CD4-positive, alpha-beta T cell treated with Interleukin-21 for 1 hour (primary cell): ENCODE measurements around the gene PELI2.

Source experiments
- DNase-seq: peaks from one replicate; pipeline ENCODE4 v3.0.0-alpha.2; 2020

Gene PELI2, protein sequence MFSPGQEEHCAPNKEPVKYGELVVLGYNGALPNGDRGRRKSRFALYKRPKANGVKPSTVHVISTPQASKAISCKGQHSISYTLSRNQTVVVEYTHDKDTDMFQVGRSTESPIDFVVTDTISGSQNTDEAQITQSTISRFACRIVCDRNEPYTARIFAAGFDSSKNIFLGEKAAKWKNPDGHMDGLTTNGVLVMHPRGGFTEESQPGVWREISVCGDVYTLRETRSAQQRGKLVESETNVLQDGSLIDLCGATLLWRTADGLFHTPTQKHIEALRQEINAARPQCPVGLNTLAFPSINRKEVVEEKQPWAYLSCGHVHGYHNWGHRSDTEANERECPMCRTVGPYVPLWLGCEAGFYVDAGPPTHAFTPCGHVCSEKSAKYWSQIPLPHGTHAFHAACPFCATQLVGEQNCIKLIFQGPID

DNA sequence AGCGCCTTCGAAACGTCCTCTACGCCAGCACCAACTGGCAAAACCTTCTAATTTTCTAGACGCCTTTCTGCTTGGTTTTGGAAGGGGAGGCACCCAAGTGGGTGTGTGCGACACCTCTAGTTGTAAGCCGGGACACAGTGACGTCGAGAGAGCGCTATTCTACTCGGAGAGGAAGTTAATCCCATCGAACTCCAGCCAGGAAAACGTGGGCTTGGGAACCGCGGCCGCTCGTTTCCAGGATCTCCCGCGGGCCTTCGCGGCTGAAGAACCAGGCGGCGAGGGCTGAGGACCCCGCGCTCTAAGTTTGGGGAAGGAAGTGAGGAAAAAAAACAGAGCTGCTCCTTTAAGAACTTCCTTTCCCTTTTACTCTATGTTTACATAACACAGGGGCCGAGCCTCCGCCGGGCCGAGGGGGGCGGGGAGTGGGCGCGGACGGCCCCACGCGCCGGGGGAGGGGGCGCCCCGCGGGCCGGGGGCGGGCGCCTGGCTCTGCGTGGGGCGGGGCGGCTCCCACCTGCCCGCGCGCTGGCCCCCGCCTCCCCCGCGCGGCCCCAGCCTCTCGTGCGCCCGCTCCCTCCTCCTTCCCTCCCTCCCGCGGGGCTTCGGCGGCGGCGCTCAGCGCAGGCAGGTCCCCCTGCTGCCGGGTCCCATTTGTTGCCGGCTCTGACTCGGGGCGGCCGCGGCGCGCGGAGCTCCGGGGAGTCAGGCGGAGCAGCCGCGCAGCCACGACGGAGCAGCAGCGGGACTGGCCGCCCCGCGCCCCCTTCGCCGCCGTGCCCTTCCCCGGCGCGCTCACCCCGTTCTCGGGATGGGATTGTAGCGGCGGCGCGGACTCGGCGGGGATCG is at the start of gene PELI2:
Gene PELI2 (plus strand): TSS at position 647 of the 846 bp plus-strand sequence. CDS start 250 bp downstream, outside the sequence.
- peak; percentile 85 for DNase-seq

DNA sequence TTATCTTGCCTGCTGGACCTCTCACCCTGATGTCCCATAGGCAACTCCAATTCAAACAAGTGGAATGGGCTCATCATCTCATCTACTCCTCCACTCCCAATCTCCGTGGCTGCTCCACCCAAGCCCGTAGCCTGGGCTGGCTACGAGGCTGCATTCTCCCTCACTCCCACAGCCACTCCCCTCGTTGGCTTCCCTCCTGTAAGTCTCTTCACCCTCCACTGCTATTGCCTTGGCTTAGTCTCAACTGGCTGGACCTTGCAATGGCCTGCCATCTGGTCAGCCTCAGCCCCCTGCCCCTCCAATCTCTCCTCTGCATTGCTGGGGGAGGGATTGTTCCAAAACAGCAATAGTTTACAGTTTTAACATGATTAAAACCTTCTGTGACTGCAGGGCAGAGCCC is 44.4 kb upstream of the PELI2 start:
- DNase-seq, result no peak

- no peak for DNase-seq
Observed at GRCh38 chr14:56075301-56075700, 42.9 kb upstream of the PELI2 start.

- no peak for DNase-seq
Observed at GRCh38 chr14:56081139-56081538, 37.1 kb upstream of the PELI2 start.

DNA sequence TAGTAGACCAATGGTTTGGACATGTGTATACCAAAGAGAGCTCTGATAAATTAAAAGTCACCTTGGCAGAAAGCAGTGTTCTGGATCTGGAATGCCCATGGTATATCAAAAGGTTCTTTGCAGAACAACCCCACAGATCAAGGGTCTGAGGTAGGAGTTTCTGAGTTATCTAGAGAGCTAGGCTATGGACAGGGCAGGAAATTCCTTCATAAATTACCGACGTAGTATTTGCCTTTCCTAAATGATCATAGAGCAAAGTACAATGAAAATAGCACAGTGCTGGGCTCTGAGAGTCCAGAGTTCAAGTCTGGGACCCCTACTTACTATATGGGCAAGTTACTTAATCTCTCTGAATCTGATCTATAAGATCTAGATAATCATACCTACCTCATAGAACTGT is 35.3 kb upstream of the PELI2 start:
- no peak for DNase-seq

DNA sequence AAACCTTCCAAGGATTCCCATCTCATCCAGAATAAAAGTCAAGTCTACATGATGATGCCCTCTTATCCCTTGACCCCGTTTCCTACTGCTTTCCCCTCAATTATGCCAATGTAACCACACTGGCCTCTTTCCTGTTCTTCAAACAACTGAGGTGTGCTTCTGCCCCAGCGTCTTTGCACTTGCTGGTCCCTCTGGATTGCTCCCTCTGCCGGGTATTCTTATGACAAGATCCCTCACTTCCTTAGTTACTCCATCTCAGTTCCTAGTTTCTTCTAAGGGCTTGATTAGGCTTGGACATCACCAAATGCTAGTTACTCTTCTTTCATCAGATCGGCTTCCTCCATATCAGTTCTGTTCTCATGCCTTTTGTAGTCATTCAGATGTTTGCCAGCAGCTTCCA is 32.7 kb upstream of the PELI2 start:
- DNase-seq, result no peak

GRCh38 chr14:56087671-56088471 is 30.3 kb upstream of the PELI2 start:
- no peak for DNase-seq

DNA sequence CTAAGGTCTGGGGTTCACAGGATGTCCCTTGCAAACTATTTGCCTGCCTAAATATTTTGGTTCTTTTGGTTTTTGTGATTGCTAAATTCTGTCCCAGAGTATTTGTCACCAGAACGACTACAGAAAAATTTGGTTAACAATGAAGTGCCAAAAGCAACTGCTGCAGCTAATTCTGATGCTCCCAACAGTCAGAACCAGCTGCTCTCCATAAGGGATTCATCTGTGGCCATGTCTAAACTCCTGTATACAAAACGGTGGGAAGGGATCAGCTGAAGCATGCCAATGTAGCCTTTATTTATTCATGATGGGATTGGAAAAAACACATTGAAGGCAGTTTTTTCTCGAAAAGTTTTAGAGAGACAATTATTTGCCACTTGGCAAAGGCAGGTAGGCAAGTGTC is 29.3 kb upstream of the PELI2 start:
- DNase-seq, result no peak

- no peak for DNase-seq
Observed at GRCh38 chr14:56092763-56093162, 25.4 kb upstream of the PELI2 start.

DNA sequence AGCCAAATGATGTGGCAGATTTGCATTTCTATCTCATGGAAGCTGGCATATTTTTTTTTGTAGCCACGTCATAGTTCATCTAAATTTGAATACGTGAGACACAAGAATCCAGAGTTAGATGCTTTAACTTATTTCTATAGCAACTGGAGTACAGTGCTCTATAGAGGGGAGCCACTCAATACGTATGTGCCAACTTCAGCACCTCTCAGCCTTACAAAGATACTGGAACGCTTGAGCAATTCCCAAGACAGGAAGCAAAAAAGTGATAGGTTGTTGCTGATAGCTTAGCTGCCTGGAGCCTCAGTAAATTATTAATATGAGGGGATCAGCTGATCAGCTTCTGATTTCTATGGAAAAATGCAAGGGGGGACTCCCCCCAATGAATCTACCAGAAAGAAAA is 24.1 kb upstream of the PELI2 start:
- DNase-seq, result no peak

- no peak for DNase-seq
Observed at GRCh38 chr14:56098021-56098420, 20.2 kb upstream of the PELI2 start.

GRCh38 chr14:56099081-56099797 is 19.0 kb upstream of the PELI2 start:
- DNase-seq, result no peak

DNA sequence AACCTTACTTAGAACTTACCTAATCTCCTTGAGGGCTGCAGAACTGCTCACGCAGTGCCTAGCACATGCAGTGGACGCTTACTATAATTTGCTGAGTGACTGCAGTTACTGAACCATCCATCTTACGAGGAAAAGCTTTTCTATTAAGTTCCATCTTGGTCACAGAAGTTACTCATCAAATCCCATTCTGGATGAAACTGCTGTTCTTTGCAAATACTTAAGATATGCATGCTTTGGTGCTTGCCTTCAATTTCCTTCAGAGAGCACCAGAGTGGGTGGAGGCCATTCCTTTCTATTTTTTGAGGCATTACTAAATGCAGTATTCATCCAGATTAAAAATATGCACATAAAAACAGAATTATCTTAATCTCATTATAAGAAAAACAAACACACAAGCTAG is 17.7 kb upstream of the PELI2 start:
- no peak for DNase-seq

DNA sequence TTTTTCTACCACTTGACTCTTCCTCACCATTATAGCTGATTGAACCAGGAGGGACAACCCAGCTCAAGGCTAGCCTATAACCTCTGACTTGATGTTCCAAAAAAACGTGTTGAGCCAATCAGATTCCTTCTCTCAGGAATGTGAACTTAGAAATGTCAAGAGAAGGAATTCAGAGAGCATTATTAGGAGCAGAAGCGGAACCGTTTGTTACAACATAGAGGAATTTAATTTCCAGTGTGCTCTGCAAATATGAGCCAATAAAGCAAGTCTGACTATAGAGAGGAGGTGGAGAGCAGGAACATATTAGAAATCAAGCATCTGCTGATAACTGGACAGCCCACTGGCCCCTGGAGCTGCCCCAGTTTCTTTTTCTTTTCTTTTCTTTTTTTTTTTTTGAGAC is 15.3 kb upstream of the PELI2 start:
- no peak for DNase-seq

DNA sequence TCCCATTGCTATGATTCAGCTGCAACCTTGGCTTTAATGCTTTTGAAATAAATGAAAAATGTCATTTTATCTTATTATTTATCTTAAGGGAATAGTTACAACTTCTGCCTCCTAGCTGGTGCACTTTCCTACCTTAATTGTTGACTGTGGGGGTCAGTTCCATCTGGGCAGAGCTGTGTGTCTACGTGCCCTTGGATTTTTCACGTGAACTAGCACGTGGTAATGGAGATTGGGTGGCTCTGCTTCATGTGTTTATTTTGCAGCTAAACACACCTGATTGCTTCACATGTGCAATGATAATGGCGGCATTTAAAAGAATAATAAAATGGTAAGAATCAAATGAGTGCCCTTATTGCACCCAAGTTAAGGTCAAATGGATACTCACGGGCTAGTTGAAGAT is 10.6 kb upstream of the PELI2 start:
- DNase-seq, result no peak

GRCh38 chr14:56108057-56108456 is 10.2 kb upstream of the PELI2 start:
- DNase-seq, result no peak

DNA sequence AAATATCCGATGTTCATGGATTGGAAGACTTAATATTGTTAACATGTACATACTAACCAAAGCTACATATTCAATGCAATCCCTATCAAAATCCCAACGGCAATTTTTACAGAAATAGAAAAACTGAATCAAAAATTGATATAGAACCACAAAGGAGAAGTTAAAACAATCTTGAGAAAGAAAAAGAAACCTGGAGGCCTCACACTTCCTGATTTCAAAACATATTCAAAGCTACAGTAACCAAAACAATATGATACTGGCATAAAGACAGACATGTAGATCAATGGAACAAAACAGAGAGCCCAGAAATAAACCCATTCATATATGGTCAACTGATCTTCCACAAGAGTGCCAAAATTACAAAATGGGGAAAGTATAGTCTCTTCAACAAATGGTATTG is 5.4 kb upstream of the PELI2 start:
- DNase-seq, result no peak

GRCh38 chr14:56115334-56115870 is 2.8 kb upstream of the PELI2 start:
- no peak for DNase-seq

- DNase-seq, result peak; percentile 17
Observed at GRCh38 chr14:56115976-56116893, 2.0 kb upstream of the PELI2 start.

DNA sequence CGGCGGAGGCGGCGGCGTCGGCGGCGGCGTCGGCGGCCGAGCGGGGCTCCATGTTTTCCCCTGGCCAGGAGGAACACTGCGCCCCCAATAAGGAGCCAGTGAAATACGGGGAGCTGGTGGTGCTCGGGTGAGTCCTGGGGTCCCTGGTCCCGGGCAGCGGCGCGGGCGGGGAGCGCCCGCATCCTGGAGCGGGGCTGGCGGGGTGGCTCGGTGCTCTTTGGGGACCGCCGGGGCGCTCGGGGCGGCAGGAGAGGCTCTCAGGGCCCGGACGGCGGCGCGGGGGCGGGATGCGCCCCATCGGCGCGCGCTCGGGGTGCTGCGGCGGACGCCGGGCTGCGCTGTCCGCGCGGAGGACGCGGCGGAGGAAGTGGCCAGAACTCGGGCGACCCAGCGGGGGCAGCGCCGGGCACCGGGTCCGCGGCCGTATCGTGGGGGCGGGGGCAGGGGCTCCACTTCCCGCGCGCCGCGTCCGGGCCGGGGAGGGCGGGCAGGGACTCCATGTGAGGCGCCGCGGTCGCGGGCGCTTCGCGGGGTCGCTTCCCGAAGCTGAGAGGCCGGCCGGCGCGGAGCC is 485 bp downstream of the PELI2 start:
- DNase-seq, result peak; percentile 14
